Astrocyte (in vitro differentiated cells and primary cell): Measurements from ENCODE around the gene PEX14. TPM values are rescaled to one million over a fixed set of nuclear protein-coding genes. Genes with fewer than 3 reads are reported as not detected.

Experiments used
- DNase-seq: peaks from one replicate; pipeline ENCODE4 v3.0.0-alpha.2; 2010; ENCODE audit warnings: low read depth
- FAIRE-seq: peaks from 2 replicates; lab custom pipeline; 2011; peaks lifted over from hg19 to GRCh38; lab: Jason Lieb, UNC
- H2AFZ ChIP-seq: 2 replicates; pipeline ENCODE4 v1.6.0; 2012; ENCODE audit warnings: low read depth, low read length, inconsistent platforms
- H3K27ac ChIP-seq: 2 replicates; pipeline ENCODE4 v1.5.1; 2011; ENCODE audit warnings: low read depth, low read length, inconsistent platforms
- H3K27me3 ChIP-seq: 2 replicates; pipeline ENCODE4 v1.6.0; 2011; ENCODE audit warnings: low read length, inconsistent platforms; ENCODE audit not compliant: insufficient read depth
- H3K36me3 ChIP-seq: 2 replicates; pipeline ENCODE4 v1.5.1; 2011; ENCODE audit warnings: low read length, inconsistent platforms; ENCODE audit not compliant: insufficient read depth
- H3K4me1 ChIP-seq: 2 replicates; pipeline ENCODE4 v1.5.1; 2011; ENCODE audit warnings: low read length, inconsistent platforms; ENCODE audit not compliant: insufficient read depth
- H3K4me2 ChIP-seq: 2 replicates; pipeline ENCODE4 v1.6.0; 2012; ENCODE audit warnings: low read length, inconsistent platforms
- H3K4me3 ChIP-seq: 2 replicates; pipeline ENCODE4 v1.5.1; 2011; ENCODE audit warnings: low read depth, mild to moderate bottlenecking, low read length, inconsistent platforms; ENCODE audit not compliant: insufficient read depth
- H3K79me2 ChIP-seq: 2 replicates; pipeline ENCODE4 v1.6.0; 2012; ENCODE audit warnings: mild to moderate bottlenecking, low read length, inconsistent platforms; ENCODE audit not compliant: insufficient read depth
- H3K9ac ChIP-seq: 2 replicates; pipeline ENCODE4 v1.6.0; 2012; ENCODE audit warnings: mild to moderate bottlenecking, low read length, inconsistent platforms
- H3K9me3 ChIP-seq: 2 replicates; pipeline ENCODE4 v1.5.1; 2012; ENCODE audit warnings: low read depth, mild to moderate bottlenecking, low read length, inconsistent platforms; ENCODE audit not compliant: insufficient read depth
- H4K20me1 ChIP-seq: 2 replicates; pipeline ENCODE4 v1.6.0; 2012; ENCODE audit warnings: low read length, inconsistent platforms; ENCODE audit not compliant: insufficient read depth
- H3K27ac Mint-ChIP-seq: one replicate; pipeline ENCODE4 v1.8.0; 2021; ENCODE audit warnings: mild to moderate bottlenecking, mixed read lengths; ENCODE audit not compliant: unreplicated experiment
- H3K27me3 Mint-ChIP-seq: one replicate; pipeline ENCODE4 v1.8.0; 2021; ENCODE audit warnings: low read depth, mixed read lengths; ENCODE audit not compliant: unreplicated experiment
- H3K36me3 Mint-ChIP-seq: one replicate; pipeline ENCODE4 v1.8.0; 2021; ENCODE audit warnings: low read depth, mixed read lengths; ENCODE audit not compliant: unreplicated experiment
- H3K4me1 Mint-ChIP-seq: one replicate; pipeline ENCODE4 v1.8.0; 2021; ENCODE audit warnings: low read depth, mixed read lengths; ENCODE audit not compliant: unreplicated experiment
- H3K4me3 Mint-ChIP-seq: one replicate; pipeline ENCODE4 v1.8.0; 2021; ENCODE audit warnings: mild to moderate bottlenecking, moderate library complexity, mixed read lengths; ENCODE audit not compliant: unreplicated experiment
- H3K9me3 Mint-ChIP-seq: one replicate; pipeline ENCODE4 v1.8.0; 2021; ENCODE audit warnings: mild to moderate bottlenecking, mixed read lengths; ENCODE audit not compliant: unreplicated experiment
- CTCF ChIP-seq: IDR thresholded peaks from 2 replicates; pipeline ENCODE4 v1.5.1; 2011; ENCODE audit warnings: low read depth, mild to moderate bottlenecking, inconsistent platforms, low read length, moderate library complexity; ENCODE audit not compliant: insufficient read depth
- EZH2 ChIP-seq: IDR thresholded peaks from 2 replicates; pipeline ENCODE4 v1.6.1; 2012; ENCODE audit warnings: mild to moderate bottlenecking, low read length, inconsistent platforms; ENCODE audit not compliant: insufficient read depth
- total RNA-seq: library from RNA; stranded (reverse); gene quantifications from 2 replicates; pipeline ENCODE4 v1.2.1, GENCODE V29; 2021

Gene PEX14
- total RNA-seq, 1 donor from 2014 or later: 23.3 TPM

GRCh38 chr1:10650556-10651388, 176.0 kb downstream of the PEX14 start:
- Histone ChIP-seq H3K27ac (no peak overlapping the region), H3K79me2 (no peaks in the 10 kb centered on the region), H4K20me1 (no peaks in the 10 kb centered on the region), H3K27me3 (no peaks in the 10 kb centered on the region), H3K4me1 (no peaks in the 10 kb centered on the region), H3K36me3 (no peaks in the 10 kb centered on the region), H3K9ac (no peak overlapping the region), H3K4me2 (no peak overlapping the region), H2AFZ (no peak overlapping the region), H3K4me3 (no peak overlapping the region), H3K9me3 (no peaks in the 10 kb centered on the region)
- Mint-ChIP-seq H3K27me3 (peaks cover 9% of the 10 kb centered on the region), H3K36me3 (peaks cover 2% of the 10 kb centered on the region), H3K4me1 (peaks cover 2% of the 10 kb centered on the region), H3K4me3 (no peak overlapping the region), H3K9me3 (no peaks in the 10 kb centered on the region), H3K27ac (no peak overlapping the region)
- DNase-seq (no peak), FAIRE-seq (no peak)
- TF ChIP-seq CTCF (no peak), EZH2 (no peak)

- FAIRE-seq (no peak), DNase-seq (no peak)
- H3K36me3 ChIP-seq: no peaks in the 10 kb centered on the region
- H3K27ac ChIP-seq: no peak overlapping the region
- Mint-ChIP-seq H3K4me3 (no peak overlapping the region), H3K36me3 (peaks cover 2% of the 10 kb centered on the region), H3K27me3 (peaks cover 13% of the 10 kb centered on the region), H3K27ac (no peak overlapping the region), H3K9me3 (no peaks in the 10 kb centered on the region), H3K4me1 (peaks cover 2% of the 10 kb centered on the region)
- no peak overlapping the region for H3K9ac ChIP-seq
- H2AFZ ChIP-seq: no peak overlapping the region
- no peak overlapping the region for H3K4me2 ChIP-seq
- H3K79me2 ChIP-seq: no peaks in the 10 kb centered on the region
- H3K9me3 ChIP-seq: no peaks in the 10 kb centered on the region
- TF ChIP-seq EZH2: no peak
- no peak for TF ChIP-seq CTCF
- no peaks in the 10 kb centered on the region for H3K27me3 ChIP-seq
- no peaks in the 10 kb centered on the region for H3K4me1 ChIP-seq
- H4K20me1 ChIP-seq: no peaks in the 10 kb centered on the region
- no peak overlapping the region for H3K4me3 ChIP-seq
These were observed 176.6 kb downstream of the PEX14 start for GRCh38 chr1:10651389-10651766.

GRCh38 chr1:10651793-10652192, 177.0 kb downstream of the PEX14 start:
- no peaks in the 10 kb centered on the region for H3K79me2 ChIP-seq
- Mint-ChIP-seq H3K27ac (no peak overlapping the region), H3K9me3 (no peaks in the 10 kb centered on the region), H3K4me1 (peaks cover 2% of the 10 kb centered on the region), H3K4me3 (no peak overlapping the region), H3K36me3 (peaks cover 2% of the 10 kb centered on the region), H3K27me3 (peaks cover 13% of the 10 kb centered on the region)
- no peak overlapping the region for H3K9ac ChIP-seq
- no peaks in the 10 kb centered on the region for H3K27me3 ChIP-seq
- H3K9me3 ChIP-seq: no peaks in the 10 kb centered on the region
- no peak overlapping the region for H3K4me3 ChIP-seq
- no peak overlapping the region for H3K4me2 ChIP-seq
- no peaks in the 10 kb centered on the region for H3K36me3 ChIP-seq
- FAIRE-seq (no peak), DNase-seq (no peak)
- H2AFZ ChIP-seq: no peak overlapping the region
- no peak overlapping the region for H3K27ac ChIP-seq
- no peaks in the 10 kb centered on the region for H3K4me1 ChIP-seq
- H4K20me1 ChIP-seq: no peaks in the 10 kb centered on the region
- TF ChIP-seq EZH2: no peak
- no peak for TF ChIP-seq CTCF
